HG03378 (cell line): ENCODE results near the gene ADAMTS8.

Experiments
- ATAC-seq: cut with Tn5 transposase; IDR thresholded peaks from one replicate; pipeline ENCODE4 v1.9.1; 2021; ENCODE audit warnings: mild to moderate bottlenecking, moderate library complexity; ENCODE audit not compliant: unreplicated experiment

ADAMTS8 gene

GRCh38 chr11:130421199-130421585, 7.2 kb downstream of the ADAMTS8 start:
- no peak for ATAC-seq

- ATAC-seq, result no peak
Measured at GRCh38 chr11:130420478-130421198, 7.8 kb downstream of the ADAMTS8 start.

GRCh38 chr11:130418756-130419155, 9.7 kb downstream of the ADAMTS8 start:
- no peak for ATAC-seq

GRCh38 chr11:130418210-130418609, 10.2 kb downstream of the ADAMTS8 start:
- ATAC-seq, result no peak

GRCh38 chr11:130416906-130417305, 11.5 kb downstream of the ADAMTS8 start:
- no peak for ATAC-seq

GRCh38 chr11:130416530-130416882, 11.9 kb downstream of the ADAMTS8 start:
- ATAC-seq, result no peak

- no peak for ATAC-seq
Measured at GRCh38 chr11:130415731-130416529, 12.5 kb downstream of the ADAMTS8 start.

GRCh38 chr11:130414107-130415080, 14.0 kb downstream of the ADAMTS8 start:
- ATAC-seq, result no peak

GRCh38 chr11:130413405-130414106, 14.9 kb downstream of the ADAMTS8 start:
- no peak for ATAC-seq

- no peak for ATAC-seq
Measured at GRCh38 chr11:130411223-130411622, 17.2 kb downstream of the ADAMTS8 start.

GRCh38 chr11:130409594-130410388, 18.6 kb downstream of the ADAMTS8 start:
- ATAC-seq, result no peak

GRCh38 chr11:130408901-130409300, 19.5 kb downstream of the ADAMTS8 start:
- ATAC-seq, result no peak

GRCh38 chr11:130408401-130408890, 20.0 kb downstream of the ADAMTS8 start:
- ATAC-seq, result no peak

- no peak for ATAC-seq
Measured at GRCh38 chr11:130407978-130408377, 20.4 kb downstream of the ADAMTS8 start.

- ATAC-seq, result no peak
Measured at GRCh38 chr11:130405428-130405827, 23.0 kb downstream of the ADAMTS8 start.

GRCh38 chr11:130404727-130405126, 23.7 kb downstream of the ADAMTS8 start:
- ATAC-seq, result no peak

GRCh38 chr11:130403967-130404366, 24.4 kb downstream of the ADAMTS8 start:
- ATAC-seq, result no peak

- ATAC-seq, result no peak
Measured at GRCh38 chr11:130403271-130403804, 25.1 kb downstream of the ADAMTS8 start.

- no peak for ATAC-seq
Measured at GRCh38 chr11:130402570-130402969, 25.8 kb downstream of the ADAMTS8 start.
